Fibroblast of the aortic adventitia (primary cell): ENCODE results near the gene SPATA31D1. TPM values are rescaled to one million over a fixed set of nuclear protein-coding genes. Genes with fewer than 3 reads are reported as not detected.

ENCODE experiments used
- DNase-seq: peaks from one replicate; pipeline ENCODE4 v3.0.0-alpha.2; 2010; ENCODE audit warnings: low read depth
- H3K4me3 ChIP-seq: 2 replicates; pipeline ENCODE4 v1.5.1; 2011; ENCODE audit warnings: low read depth, mild to moderate bottlenecking, control low read depth, low read length, moderate library complexity
- total RNA-seq: library from RNA; depleted of rRNA; stranded (reverse); fragments of >200 nt; gene quantifications from 2 replicates; pipeline ENCODE4 v1.2.3, GENCODE V29; 2012; ENCODE audit warnings: low replicate concordance
- TF ChIP-seq, protein P1 (sequence below): IDR thresholded peaks from 2 replicates; pipeline ENCODE4 v1.5.1; 2011; ENCODE audit warnings: mild to moderate bottlenecking, low read length, control low read depth, inconsistent platforms; ENCODE audit not compliant: insufficient read depth

SPATA31D1 gene
- total RNA-seq, 1 donor, result not detected

DNA sequence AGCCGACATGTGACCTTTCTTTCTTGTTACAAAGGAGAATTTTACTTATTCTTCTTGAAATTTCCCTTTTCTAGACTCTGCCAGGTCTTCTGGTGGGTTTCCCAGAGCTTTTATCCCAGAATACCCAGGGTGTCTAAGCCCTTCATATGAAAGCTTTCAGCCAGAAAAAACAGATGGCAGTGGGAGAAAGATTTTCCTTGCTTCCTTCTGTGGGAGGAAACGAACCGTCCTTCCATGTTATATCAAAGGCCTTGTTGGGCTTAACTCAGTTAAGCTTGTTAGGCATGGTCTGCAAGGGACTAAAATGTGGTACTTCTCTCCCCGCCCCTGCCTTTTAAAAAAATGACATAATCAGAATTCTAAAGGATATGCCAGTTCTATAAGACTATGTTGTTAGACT, 47.5 kb downstream of the SPATA31D1 start:
- no peak for DNase-seq
- H3K4me3 ChIP-seq, result no peak overlapping the region
- TF ChIP-seq, protein P1, sequence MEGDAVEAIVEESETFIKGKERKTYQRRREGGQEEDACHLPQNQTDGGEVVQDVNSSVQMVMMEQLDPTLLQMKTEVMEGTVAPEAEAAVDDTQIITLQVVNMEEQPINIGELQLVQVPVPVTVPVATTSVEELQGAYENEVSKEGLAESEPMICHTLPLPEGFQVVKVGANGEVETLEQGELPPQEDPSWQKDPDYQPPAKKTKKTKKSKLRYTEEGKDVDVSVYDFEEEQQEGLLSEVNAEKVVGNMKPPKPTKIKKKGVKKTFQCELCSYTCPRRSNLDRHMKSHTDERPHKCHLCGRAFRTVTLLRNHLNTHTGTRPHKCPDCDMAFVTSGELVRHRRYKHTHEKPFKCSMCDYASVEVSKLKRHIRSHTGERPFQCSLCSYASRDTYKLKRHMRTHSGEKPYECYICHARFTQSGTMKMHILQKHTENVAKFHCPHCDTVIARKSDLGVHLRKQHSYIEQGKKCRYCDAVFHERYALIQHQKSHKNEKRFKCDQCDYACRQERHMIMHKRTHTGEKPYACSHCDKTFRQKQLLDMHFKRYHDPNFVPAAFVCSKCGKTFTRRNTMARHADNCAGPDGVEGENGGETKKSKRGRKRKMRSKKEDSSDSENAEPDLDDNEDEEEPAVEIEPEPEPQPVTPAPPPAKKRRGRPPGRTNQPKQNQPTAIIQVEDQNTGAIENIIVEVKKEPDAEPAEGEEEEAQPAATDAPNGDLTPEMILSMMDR, result no peak

GRCh38 chr9:82037126-82037525, 48.6 kb downstream of the SPATA31D1 start:
- DNase-seq, result no peak
- H3K4me3 ChIP-seq, result no peak overlapping the region
- TF ChIP-seq, protein P1, result no peak

DNA sequence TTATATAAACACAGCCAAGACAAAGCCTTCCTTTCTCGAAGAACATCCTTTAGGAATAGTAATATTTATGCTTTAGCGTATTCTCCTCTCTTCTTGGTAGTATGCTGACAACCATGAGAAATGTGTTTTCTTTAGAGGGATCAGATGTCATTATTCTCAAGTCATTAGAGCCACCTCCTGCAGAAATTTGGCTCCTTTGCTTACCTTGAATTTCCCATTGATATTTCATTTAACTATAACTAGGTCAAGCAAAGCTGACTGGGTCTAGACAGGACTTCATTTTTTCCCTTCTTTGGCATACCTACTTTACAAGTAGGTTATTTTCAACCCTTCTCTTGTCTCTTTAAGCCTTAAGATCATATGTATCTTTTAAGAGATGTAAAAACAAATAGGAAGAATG, 50.3 kb downstream of the SPATA31D1 start:
- no peak overlapping the region for H3K4me3 ChIP-seq
- DNase-seq, result no peak
- TF ChIP-seq, protein P1, result no peak

Other genes with a start within 250 kb of the SPATA31D1 start
- gene SPATA31D4, start 60.3 kb upstream of the SPATA31D1 start, total RNA-seq, result not detected in 2 replicates
- gene SPATA31D3, start 45.3 kb upstream of the SPATA31D1 start, total RNA-seq, result not detected in 2 replicates